GM12873 (cell line): ENCODE data around the gene AGER.

Experiments used
- TF ChIP-seq, protein P1 (sequence below): IDR thresholded peaks from 2 replicates; pipeline ENCODE4 v1.5.1; 2012; ENCODE audit warnings: low read depth, mild to moderate bottlenecking, moderate library complexity, low read length, control low read depth; ENCODE audit not compliant: insufficient read depth; ENCODE audit errors: missing control alignments

AGER gene

GRCh38 chr6:32184084-32184640, at the start of gene AGER:
Gene AGER (minus strand): TSS chr6:32184253. CDS start chr6:32184222, 31 bp downstream.
- TF ChIP-seq, protein P1, sequence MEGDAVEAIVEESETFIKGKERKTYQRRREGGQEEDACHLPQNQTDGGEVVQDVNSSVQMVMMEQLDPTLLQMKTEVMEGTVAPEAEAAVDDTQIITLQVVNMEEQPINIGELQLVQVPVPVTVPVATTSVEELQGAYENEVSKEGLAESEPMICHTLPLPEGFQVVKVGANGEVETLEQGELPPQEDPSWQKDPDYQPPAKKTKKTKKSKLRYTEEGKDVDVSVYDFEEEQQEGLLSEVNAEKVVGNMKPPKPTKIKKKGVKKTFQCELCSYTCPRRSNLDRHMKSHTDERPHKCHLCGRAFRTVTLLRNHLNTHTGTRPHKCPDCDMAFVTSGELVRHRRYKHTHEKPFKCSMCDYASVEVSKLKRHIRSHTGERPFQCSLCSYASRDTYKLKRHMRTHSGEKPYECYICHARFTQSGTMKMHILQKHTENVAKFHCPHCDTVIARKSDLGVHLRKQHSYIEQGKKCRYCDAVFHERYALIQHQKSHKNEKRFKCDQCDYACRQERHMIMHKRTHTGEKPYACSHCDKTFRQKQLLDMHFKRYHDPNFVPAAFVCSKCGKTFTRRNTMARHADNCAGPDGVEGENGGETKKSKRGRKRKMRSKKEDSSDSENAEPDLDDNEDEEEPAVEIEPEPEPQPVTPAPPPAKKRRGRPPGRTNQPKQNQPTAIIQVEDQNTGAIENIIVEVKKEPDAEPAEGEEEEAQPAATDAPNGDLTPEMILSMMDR: no peak

DNA sequence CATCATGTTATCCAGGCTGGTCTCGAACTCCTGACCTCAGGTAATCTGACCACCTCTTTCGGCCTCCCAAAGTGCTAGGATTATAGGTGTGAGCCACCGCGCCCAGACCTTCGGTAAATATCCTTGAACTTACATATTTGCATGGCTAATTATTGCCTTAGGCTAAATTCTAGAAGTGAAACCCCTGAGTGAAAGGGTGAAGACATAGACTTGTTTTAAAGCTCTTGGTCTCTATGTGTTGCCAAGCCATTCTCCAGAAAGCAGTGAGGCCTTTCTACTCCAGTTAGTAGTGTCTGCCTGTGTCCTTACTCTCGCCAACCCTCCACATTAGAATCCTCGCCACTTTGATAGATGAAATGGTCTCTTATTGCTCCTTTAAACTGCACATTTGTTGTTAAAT, 42.4 kb upstream of the AGER start:
- TF ChIP-seq, protein P1: no peak

GRCh38 chr6:32224696-32225095, 40.6 kb upstream of the AGER start:
- TF ChIP-seq, protein P1: no peak

DNA sequence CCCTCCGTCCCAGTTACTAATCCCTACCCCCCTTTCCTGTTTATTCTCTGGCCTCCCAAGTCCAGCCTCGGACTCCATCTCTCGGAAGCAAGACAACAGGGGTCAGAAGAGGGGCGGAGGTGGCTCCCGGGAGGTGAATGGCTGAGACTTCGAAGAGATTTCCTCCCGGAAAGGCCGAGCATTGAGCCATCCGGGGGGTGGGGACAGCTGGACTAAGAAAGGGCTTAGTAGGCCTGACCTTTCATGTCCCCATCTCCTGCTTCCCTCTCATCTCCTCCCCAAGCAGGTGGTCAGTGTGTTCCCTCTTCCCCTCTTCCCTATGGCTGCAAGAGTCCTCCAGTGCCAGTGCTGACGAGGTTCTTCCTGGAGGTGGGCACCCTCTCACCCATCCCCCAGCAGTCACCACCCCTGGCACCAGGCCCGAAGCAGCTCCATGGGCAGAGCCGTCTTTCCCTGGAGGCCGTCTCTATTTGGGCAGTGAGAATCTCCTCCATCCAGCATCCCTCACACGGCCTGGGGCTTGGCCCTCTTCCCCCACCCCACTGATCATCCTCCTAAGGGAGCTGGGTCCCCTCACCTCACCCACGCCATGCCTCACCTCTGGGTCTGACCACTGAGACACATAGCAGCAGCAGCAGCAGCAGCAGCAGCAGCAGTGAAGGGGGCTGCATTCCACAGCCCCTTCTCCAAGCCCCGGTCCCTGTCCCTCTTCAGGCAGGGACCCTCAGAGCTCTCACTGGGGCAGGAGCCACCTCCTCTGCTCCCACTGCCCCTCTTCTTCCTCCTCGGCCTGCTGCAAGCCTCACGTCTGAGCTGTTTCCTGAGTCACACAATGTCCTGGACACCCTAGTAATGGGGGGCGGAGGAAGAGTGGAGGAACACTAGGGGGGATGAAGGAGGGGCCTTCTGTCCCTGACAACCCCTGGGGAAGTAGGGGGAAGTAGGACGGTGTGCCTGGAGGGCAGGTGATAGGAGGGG, 39.5 kb upstream of the AGER start, which contains the start of gene NOTCH4:
Gene NOTCH4, minus strand, starts transcription at position 810 of the 978 bp plus-strand sequence. Its CDS starts 139 bp downstream, at position 671.
- TF ChIP-seq, protein P1: no peak

GRCh38 chr6:32222333-32223230, 38.5 kb upstream of the AGER start:
- TF ChIP-seq, protein P1: no peak

- TF ChIP-seq, protein P1: no peak
Observed at GRCh38 chr6:32220021-32220420, 36.0 kb upstream of the AGER start.

DNA sequence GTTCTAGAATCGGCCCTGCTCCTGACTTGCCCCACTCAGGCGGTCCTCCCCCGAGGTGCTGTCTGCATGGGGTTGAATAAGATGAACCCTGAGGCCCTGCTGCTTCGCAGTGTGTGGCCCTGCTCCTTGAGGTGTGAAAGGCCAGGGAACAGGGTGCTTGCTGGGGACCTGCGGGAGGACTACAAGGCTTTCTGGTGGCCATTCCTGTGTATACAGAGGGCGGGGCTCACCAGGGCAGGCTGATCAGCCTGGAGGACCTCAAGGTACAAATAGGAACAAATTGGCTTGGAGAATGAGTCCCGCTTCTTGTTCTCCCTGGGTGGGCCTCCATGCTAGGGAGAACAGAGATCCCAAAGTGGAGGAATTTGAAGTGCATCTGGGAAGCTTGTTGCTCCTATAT, 34.1 kb upstream of the AGER start:
- TF ChIP-seq, protein P1: no peak
